Nucleus accumbens (tissue), 56 donors: ENCODE results near the gene NR5A2.

Source experiments
- DNase-seq, 56 donors: peaks; one replicate each; lab custom pipeline; 2025; lab: John Stamatoyannopoulos, UW

The NR5A2 gene

GRCh38 chr1:200027264-200027823, at the start of gene NR5A2:
TSS of gene NR5A2 (plus strand) at chr1:200027710. CDS start at chr1:200027848, 138 bp downstream.
- DNase-seq, result no peak

GRCh38 chr1:199978408-199978940, 49.0 kb upstream of the NR5A2 start:
- DNase-seq, result no peak

- DNase-seq, result no peak
Observed at GRCh38 chr1:199979071-199979470, 48.4 kb upstream of the NR5A2 start.

GRCh38 chr1:199981584-199981983, 45.9 kb upstream of the NR5A2 start:
- no peak for DNase-seq

- no peak for DNase-seq
Observed at GRCh38 chr1:199982606-199983005, 44.9 kb upstream of the NR5A2 start.

GRCh38 chr1:199983531-199983930, 44.0 kb upstream of the NR5A2 start:
- no peak for DNase-seq

- DNase-seq, result no peak
Observed at GRCh38 chr1:199995096-199995685, 32.3 kb upstream of the NR5A2 start.

- no peak for DNase-seq
Observed at GRCh38 chr1:200005165-200005564, 22.3 kb upstream of the NR5A2 start.

- DNase-seq, result no peak
Observed at GRCh38 chr1:200006711-200007110, 20.8 kb upstream of the NR5A2 start.

GRCh38 chr1:200015811-200016210, 11.7 kb upstream of the NR5A2 start:
- DNase-seq, result no peak

GRCh38 chr1:200021577-200022238, 5.8 kb upstream of the NR5A2 start:
- DNase-seq, result no peak

- DNase-seq, result no peak
Observed at GRCh38 chr1:200022239-200022804, 5.2 kb upstream of the NR5A2 start.

- no peak for DNase-seq
Observed at GRCh38 chr1:200028586-200029034, 1.1 kb downstream of the NR5A2 start.

- DNase-seq, result peak in 3 of 56 donors; percentile 1 to 29 (median 15)
Observed at GRCh38 chr1:200029035-200029821, 1.7 kb downstream of the NR5A2 start.

- no peak for DNase-seq
Observed at GRCh38 chr1:200029822-200030152, 2.3 kb downstream of the NR5A2 start.

- no peak for DNase-seq
Observed at GRCh38 chr1:200030791-200031190, 3.3 kb downstream of the NR5A2 start.

- no peak for DNase-seq
Observed at GRCh38 chr1:200033511-200034261, 6.2 kb downstream of the NR5A2 start.

GRCh38 chr1:200034262-200034557, 6.7 kb downstream of the NR5A2 start:
- DNase-seq, result no peak

- DNase-seq, result no peak
Observed at GRCh38 chr1:200034761-200035396, 7.4 kb downstream of the NR5A2 start.
